HUES48 (cell line): ENCODE data around the gene ITIH1.
"Not testable (repeated sequence)": the region's sequence is repeated elsewhere in the genome, so short reads cannot be mapped to it uniquely, and the experiment has no call there.

Source experiments
- H3K27ac ChIP-seq: one replicate; pipeline ENCODE4 v1.7.0; 2013; ENCODE audit warnings: low read depth, low read length, inconsistent platforms
- H3K27me3 ChIP-seq: 2 replicates; pipeline ENCODE4 v1.6.1; 2013; ENCODE audit warnings: mild to moderate bottlenecking, low read length; ENCODE audit not compliant: control insufficient read depth, insufficient read depth
- H3K36me3 ChIP-seq: 2 replicates; pipeline ENCODE4 v1.6.1; 2013; ENCODE audit warnings: low read length; ENCODE audit not compliant: control insufficient read depth, insufficient read depth
- H3K4me1 ChIP-seq: 2 replicates; pipeline ENCODE4 v1.6.1; 2013; ENCODE audit warnings: mild to moderate bottlenecking, low read length; ENCODE audit not compliant: control insufficient read depth, insufficient read depth
- H3K4me3 ChIP-seq: 2 replicates; pipeline ENCODE4 v1.5.1; 2013; ENCODE audit warnings: mild to moderate bottlenecking, low read depth, low read length
- H3K9ac ChIP-seq: 2 replicates; pipeline ENCODE4 v1.6.1; 2013; ENCODE audit warnings: mild to moderate bottlenecking, low read depth, low read length, moderate library complexity
- H3K9me3 ChIP-seq: 2 replicates; pipeline ENCODE4 v1.6.1; 2013; ENCODE audit warnings: low read length; ENCODE audit not compliant: control insufficient read depth, insufficient read depth

ITIH1 gene

DNA sequence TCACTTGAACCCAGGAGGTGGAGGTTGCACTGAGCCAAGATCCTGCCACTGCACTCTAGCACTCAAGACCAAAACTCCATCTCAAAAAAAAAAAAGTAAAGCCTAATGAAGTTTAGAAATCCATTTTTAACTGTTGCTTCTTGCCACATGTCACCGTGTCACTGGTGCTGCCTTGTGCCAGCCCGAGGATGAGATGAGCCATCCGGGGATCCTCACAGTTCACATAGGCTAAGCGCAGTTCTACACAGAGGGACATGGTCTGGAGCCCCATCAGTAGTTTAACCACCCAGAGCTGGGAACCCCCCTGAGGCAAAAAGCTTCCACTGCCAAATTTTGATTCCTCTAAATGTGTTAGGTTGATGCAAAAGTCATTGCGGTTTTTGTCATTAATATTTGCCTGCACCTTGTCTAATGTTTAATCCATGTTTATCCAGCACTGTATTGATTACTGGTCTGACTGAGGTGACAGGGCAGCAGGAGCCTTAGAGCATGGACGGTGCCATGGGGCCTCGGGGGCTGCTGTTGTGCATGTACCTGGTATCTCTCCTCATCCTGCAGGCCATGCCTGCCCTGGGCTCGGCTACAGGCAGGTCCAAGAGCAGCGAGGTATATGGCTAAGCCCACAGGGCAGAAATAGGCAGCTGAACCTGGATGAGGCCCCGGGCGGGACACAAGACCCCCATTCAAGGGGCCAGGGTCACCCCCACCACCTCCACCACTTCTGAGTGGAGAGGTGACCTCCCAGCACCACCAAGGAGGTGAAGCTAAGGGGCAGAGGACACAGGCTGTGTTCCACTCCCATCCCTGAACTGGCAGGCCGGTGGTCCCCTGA lies at the start of gene ITIH1:
ITIH1 (plus strand) TSS at position 473 of the 832 bp plus-strand sequence; CDS start at position 490, 17 bp downstream.
- H3K4me1 ChIP-seq, result no peaks in the 10 kb centered on the region

DNA sequence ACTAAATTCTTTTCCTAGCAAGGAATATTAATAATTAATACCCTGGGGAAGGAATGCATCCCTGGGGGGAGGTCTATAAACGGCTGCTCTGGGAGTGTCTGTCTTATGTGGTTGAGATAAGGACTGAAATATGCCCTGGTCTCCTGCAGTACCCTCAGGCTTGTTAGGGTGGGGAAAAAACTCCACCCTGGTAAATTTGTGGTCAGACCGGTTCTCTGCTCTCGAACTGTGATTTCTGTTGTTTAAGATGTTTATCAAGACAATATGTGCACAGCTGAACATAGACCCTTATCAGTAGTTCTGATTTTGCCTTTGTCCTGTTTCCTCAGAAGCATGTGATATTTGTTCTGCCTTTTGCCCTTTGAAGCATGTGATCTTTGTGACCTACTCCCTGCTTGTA lies 48.6 kb upstream of the ITIH1 start:
- H3K27ac ChIP-seq, H3K27me3 ChIP-seq, H3K9me3 ChIP-seq, H3K4me3 ChIP-seq, H3K4me1 ChIP-seq, H3K9ac ChIP-seq: not testable (repeated sequence)
- peaks cover 29% of the 10 kb centered on the region for H3K36me3 ChIP-seq

More for the DNA sequence above, at the start of gene ITIH1:
- no peak within 1 kb of the TSS for H3K9ac ChIP-seq
- H3K27ac ChIP-seq, result no peak within 1 kb of the TSS
- no peaks in the 10 kb centered on the region for H3K36me3 ChIP-seq
- H3K9me3 ChIP-seq, result no peaks in the 10 kb centered on the region
- H3K27me3 ChIP-seq, result no peaks in the 10 kb centered on the region
- H3K4me3 ChIP-seq, result no peak within 1 kb of the TSS

GRCh38 chr3:52730681-52731080 lies 46.7 kb upstream of the ITIH1 start:
- Histone ChIP-seq H3K27ac (no peak overlapping the region), H3K9me3 (peaks cover 2% of the 10 kb centered on the region; the same call in 1 of the 2 replicates), H3K4me3 (no peak overlapping the region)

GRCh38 chr3:52731590-52731989 lies 45.8 kb upstream of the ITIH1 start:
- peaks cover 48% of the 10 kb centered on the region for H3K36me3 ChIP-seq

More at GRCh38 chr3:52730681-52731080, 46.7 kb upstream of the ITIH1 start:
- no peaks in the 10 kb centered on the region for H3K27me3 ChIP-seq
- H3K36me3 ChIP-seq, result peaks cover 42% of the 10 kb centered on the region
- no peaks in the 10 kb centered on the region for H3K4me1 ChIP-seq
- no peak overlapping the region for H3K9ac ChIP-seq

GRCh38 chr3:52733256-52733891 lies 44.0 kb upstream of the ITIH1 start:
- no peaks in the 10 kb centered on the region for H3K27me3 ChIP-seq
- H3K36me3 ChIP-seq, result peaks cover 59% of the 10 kb centered on the region
- H3K27ac ChIP-seq, result no peak overlapping the region
- H3K4me1 ChIP-seq, result no peaks in the 10 kb centered on the region
- no peak overlapping the region for H3K9ac ChIP-seq
- no peak overlapping the region for H3K4me3 ChIP-seq
- peaks cover 2% of the 10 kb centered on the region; the same call in 1 of the 2 replicates for H3K9me3 ChIP-seq

More at GRCh38 chr3:52731590-52731989, 45.8 kb upstream of the ITIH1 start:
- no peak overlapping the region for H3K4me3 ChIP-seq
- peaks cover 2% of the 10 kb centered on the region; the same call in 1 of the 2 replicates for H3K9me3 ChIP-seq
- H3K27me3 ChIP-seq, result no peaks in the 10 kb centered on the region
- H3K27ac ChIP-seq, result no peak overlapping the region
- no peak overlapping the region for H3K9ac ChIP-seq
- no peaks in the 10 kb centered on the region for H3K4me1 ChIP-seq

DNA sequence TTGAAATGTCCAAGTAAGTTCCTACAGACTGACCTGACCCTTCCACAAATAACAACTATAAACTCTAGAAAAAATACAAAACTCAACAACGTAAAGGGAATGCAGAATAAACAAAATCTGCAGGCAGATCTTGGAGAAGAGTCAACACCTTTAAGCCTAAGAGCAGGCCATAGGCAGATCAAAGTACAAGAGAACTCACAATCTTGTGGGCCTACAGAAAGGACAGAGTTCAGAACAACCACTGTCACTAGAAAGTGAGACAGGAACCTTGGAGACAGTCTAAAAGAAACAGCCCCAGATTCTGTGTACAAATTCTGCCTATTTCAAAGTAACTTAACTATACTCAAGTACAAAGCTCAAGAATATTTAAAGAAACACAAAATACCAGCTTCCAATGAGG lies 37.7 kb upstream of the ITIH1 start:
- Histone ChIP-seq H3K4me3 (no peak overlapping the region), H3K27ac (no peak overlapping the region), H3K9me3 (no peaks in the 10 kb centered on the region), H3K9ac (no peak overlapping the region), H3K4me1 (no peaks in the 10 kb centered on the region), H3K27me3 (no peaks in the 10 kb centered on the region), H3K36me3 (peaks cover 86% of the 10 kb centered on the region)

DNA sequence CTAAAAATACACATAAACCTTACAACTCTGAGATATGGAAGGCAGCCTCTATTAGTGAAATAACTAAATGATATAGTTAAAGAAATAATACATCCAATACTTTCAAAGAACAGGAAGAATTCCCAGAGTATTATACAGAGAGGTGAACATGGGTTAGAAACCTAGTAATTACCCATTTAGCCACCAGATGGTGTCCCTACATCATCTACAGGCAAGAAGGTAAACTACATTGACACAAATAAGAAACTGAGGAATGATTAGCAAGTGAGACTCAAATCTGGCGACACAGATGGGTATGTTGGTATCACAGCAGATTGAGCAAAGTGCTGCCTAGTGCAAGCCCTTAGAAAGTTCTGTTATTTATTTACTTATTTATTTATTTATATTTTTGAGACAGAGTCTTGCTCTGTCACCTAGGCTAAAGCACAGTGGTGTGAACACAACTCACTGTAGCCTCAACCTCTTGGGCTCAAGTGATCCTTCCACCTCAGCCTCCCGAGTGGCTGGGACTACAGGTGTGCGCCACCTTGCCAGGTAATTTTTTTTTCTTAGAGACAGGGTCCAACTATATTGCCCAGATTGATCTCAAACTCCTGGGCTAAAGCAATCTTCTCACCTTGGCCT lies 34.9 kb upstream of the ITIH1 start:
- peaks cover 87% of the 10 kb centered on the region for H3K36me3 ChIP-seq
- H3K27me3 ChIP-seq, result no peaks in the 10 kb centered on the region
- H3K4me1 ChIP-seq, result no peaks in the 10 kb centered on the region
- no peak overlapping the region for H3K27ac ChIP-seq
- H3K9ac ChIP-seq, result no peak overlapping the region
- no peaks in the 10 kb centered on the region for H3K9me3 ChIP-seq
- H3K4me3 ChIP-seq, result no peak overlapping the region

DNA sequence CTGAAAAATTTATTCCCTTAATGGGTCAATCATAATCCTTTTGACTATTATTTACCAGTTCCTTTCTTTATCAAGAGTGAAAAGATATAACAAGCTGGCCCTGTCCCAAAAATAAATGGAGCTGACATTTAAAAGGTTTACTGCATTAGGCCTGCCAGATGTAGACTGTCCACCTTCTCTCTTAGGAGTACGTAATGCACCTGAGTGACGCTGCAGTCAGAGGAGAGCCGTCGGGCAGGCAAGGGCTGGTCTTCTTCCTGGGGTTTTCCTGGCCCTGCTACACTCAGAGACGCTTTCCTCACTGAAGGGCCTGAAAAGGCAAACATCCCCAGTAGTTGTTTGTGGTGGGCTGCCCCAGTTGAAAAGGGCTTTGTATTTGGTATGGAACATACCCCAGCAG lies 34.2 kb upstream of the ITIH1 start:
- Histone ChIP-seq H3K4me3 (no peak overlapping the region), H3K9me3 (no peaks in the 10 kb centered on the region), H3K27ac (no peak overlapping the region), H3K9ac (no peak overlapping the region), H3K36me3 (peaks cover 88% of the 10 kb centered on the region), H3K27me3 (no peaks in the 10 kb centered on the region), H3K4me1 (no peaks in the 10 kb centered on the region)

- H3K27ac ChIP-seq, result no peak overlapping the region
- no peak overlapping the region for H3K4me3 ChIP-seq
- H3K4me1 ChIP-seq, result no peaks in the 10 kb centered on the region
- peaks cover 88% of the 10 kb centered on the region for H3K36me3 ChIP-seq
- no peaks in the 10 kb centered on the region for H3K9me3 ChIP-seq
- H3K9ac ChIP-seq, result no peak overlapping the region
- no peaks in the 10 kb centered on the region for H3K27me3 ChIP-seq
Observed at GRCh38 chr3:52743721-52744120, 33.7 kb upstream of the ITIH1 start.

DNA sequence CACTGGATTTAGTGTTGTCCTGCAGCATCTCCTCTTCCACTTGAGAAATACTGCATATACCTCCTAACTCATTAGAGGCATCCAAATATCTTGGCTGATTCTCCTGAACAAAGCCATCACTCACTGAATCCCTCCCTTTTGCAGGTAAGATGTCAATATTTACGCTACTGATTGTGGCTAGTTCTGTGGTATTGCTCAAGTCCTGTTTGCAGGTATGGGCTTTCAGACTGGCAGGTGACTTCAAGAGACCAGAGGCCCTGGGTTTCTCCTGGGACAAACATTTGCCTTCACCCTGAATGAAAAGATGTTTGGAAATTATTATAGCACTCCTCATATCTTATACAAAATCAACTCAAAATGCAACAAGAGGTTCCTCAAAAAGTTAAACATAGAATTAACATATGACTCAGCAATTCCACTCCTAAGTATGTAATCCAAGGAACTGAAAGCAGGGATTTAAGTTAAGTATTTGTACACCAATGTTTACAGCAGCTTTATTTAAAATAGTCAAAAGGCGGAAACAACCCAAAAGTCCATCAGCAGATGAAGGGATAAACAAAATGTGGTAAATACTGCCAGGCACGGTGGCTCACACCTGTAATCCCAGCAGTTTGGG lies 25.2 kb upstream of the ITIH1 start:
- H3K4me1 ChIP-seq, result no peaks in the 10 kb centered on the region
- no peaks in the 10 kb centered on the region for H3K27me3 ChIP-seq
- no peak overlapping the region for H3K27ac ChIP-seq
- peaks cover 82% of the 10 kb centered on the region for H3K36me3 ChIP-seq
- no peaks in the 10 kb centered on the region for H3K9me3 ChIP-seq
- no peak overlapping the region for H3K9ac ChIP-seq
- H3K4me3 ChIP-seq, result no peak overlapping the region
